HL-60/S4 treated with retinoic acid at 250 ng/mL for 4 days and 3 days (cell line): ENCODE results near the gene MAP2K3.

ENCODE experiments used
- in situ Hi-C: fragments of 300-500 bp; cut with MboI; formaldehyde crosslinking; loops from 2 replicates; pipeline ENCODE4 v1.7.0; 2022; ENCODE audit warnings: low sequenced_read_pairs

Gene MAP2K3

DNA sequence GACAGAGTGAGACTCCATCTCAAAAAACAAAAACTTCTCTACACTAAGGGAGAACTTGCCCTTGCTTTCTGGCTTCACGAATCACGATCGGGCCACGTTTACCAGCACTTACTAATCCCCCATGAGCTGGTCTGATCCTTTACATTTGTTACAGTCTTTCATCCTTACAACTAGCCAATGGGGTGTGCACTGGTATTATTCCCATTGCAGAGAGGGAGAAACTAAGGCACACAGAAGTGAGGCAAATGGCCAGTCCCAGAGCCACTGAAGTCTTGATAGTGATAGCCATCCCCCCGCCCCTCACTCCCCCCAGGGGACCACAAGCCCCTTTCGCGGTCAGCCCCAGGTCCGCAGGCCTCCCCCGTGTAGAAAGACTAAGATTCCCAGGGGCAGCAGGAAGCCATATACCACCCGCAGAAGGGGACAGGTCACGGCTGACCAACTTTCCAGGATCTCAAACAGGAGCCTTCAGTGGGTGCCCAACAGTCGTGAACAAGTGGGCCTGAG is 32.2 kb upstream of the MAP2K3 start:
- in situ Hi-C loops, result loop anchor here (25.0 kb wide), 1 partner anchor 260 kb away; no protein-coding TSS in a partner anchor

DNA sequence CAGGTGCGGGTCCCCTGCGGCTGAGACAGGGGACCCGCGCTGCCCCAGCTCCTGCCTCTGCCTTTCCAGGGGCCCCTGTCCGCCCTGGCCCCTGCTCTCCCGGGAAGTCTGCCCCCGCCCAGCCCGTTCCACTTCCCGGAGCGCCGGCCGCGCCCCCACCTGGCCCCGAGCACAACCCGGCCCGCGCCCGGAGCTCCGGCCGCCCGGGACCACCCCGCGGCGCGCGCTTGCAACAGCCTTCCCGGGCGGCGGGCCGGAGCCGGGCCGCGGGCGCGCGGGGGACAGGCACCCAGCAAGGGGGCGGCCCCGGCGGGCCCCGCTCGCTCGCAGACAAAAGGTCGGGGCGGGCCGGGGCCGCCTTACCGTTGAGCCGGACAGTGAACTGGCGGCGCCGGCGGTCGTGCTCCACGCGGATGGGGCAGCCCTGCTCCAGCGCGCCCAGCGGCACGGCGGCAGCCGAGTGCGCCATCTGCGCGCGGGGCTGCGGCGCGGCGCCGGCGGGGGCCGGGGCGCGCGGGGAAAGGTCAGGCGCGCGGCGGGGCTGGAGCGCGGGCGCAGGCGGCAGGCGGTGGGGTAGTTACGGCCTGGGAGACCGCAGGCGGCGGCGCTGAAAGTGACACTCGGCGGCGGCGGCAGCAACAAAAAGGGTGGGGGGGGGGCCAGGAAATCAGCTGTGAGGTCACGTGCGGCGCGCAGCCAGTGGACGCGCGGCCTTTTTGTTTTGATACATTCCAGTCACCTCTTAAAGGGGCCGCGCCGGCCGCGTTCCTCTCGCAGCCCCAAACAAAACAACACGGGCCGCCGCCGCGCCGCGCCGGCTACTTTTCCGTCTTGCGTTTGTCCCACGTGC is 31.5 kb upstream of the MAP2K3 start, which contains the start of gene NATD1:
NATD1 (minus strand) TSS at position 615 of the 850 bp plus-strand sequence; CDS start at position 469, 146 bp downstream.
- in situ Hi-C loops, result loop anchor here (25.0 kb wide), 1 partner anchor 259 kb away; no protein-coding TSS in a partner anchor

DNA sequence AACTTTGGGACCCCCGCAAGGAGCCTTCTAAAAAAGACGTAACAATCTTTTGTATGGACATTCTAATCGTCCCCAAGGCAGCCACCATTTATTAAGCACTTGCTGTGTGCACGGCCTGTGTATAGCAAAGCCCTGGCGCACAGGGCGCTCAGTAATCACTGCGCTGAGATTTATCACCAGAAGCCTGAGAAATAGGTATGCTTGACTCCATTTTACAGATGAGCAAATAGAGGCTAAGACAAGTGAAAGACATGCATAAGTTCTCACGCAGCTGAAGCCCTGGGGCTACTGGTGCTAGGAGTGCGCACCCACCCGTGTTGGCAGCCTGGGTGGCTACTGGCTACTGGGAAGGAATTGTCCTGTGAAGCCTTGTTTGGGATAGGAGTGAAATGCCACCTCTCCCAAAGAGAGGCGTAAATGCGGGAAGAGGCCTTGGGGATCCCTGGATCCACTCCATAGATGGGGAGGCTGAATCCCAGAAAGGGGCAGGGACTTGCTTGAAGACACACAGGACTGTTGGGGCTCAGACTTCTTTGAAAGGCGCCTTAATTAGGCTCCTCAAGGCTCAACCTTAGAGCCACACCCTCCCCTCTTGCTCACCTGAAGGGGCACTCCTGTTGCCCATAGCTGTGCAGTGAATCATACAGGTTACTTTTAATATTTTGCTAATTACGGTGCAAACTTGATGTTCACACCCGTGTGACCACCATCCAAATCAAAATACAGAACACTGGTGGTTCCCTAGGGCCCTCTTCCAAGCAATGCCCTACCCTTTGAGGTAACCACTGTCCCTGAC is 30.7 kb upstream of the MAP2K3 start:
- in situ Hi-C loops, result loop anchor here (25.0 kb wide), 1 partner anchor 258 kb away; no protein-coding TSS in a partner anchor

DNA sequence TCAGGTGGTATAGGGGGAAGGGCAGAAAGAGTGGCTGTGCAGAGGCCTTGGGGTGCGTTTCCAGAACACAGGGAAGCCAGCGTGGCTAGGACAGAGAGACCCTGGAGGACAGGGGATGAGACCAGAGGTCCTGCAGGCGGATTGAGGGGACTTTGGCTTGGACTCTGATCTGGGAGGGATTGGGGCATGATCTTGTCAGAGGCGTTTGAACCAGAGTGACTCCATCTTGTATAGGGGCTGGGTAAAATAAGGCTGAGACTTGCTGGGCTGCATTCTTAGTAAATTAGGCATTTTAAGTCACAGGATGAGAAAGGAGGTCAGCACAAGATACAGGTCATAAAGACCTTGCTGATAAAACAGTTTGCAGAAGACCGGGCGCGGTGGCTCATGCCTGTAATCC is 25.9 kb upstream of the MAP2K3 start:
- in situ Hi-C loops, result loop anchor here (25.0 kb wide), 1 partner anchor 254 kb away; no protein-coding TSS in a partner anchor

DNA sequence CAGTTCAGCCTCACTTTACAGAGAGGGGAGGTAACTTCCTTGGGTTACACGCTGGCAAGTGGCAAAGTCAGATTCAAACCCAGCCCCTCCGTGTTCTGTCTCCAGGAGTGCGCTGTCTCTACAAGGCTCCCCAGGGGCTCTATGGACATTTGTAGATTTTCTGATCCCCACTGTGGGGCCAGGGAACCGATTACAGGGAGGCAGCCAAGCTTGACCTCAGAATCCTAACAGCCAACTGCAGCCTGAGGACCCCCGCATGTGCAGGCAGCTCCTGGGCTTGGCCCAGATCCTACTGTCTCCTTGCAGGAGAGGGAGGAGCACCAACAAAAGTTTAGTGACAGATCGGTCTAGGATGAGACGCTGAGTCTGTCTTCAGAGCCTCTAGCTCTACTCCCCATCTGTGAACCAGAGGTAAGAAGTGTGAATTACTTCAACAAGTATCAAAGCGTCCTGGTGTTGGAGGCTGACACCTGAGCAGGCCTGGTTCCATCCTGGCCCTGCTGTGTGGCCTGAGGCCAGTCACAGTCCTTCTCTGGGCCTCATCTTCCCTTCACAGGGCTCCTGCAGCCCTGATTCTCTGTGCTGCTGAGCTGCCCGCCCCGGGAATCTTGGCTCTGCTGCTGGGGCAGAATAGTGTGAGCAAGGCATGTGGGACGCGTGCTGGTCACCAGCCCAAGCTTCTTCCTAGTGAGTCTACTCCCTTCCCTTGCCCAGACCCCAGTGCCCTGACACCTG is 22.1 kb upstream of the MAP2K3 start:
- in situ Hi-C loops, result loop anchor here (25.0 kb wide), 1 partner anchor 250 kb away; no protein-coding TSS in a partner anchor

DNA sequence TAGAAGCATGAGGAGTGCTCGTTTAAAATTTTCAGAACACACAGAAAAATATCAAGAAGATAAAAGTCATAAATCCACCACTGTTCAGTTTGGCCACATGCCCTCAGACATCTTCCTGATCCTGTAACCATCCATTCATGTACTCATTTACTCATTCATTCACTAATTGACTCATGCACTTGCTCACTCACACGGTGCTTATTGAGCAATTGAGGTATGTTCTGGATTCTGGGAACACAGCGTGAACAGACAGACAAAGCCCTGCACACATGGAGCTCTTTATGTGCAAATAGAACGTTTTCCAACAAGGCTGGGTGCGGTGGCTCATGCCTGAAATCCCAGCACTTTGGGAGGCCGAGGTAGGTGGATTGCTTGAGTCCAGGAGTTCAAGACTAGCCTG is 21.1 kb upstream of the MAP2K3 start:
- in situ Hi-C loops, result loop anchor here (25.0 kb wide), 1 partner anchor 249 kb away; no protein-coding TSS in a partner anchor

DNA sequence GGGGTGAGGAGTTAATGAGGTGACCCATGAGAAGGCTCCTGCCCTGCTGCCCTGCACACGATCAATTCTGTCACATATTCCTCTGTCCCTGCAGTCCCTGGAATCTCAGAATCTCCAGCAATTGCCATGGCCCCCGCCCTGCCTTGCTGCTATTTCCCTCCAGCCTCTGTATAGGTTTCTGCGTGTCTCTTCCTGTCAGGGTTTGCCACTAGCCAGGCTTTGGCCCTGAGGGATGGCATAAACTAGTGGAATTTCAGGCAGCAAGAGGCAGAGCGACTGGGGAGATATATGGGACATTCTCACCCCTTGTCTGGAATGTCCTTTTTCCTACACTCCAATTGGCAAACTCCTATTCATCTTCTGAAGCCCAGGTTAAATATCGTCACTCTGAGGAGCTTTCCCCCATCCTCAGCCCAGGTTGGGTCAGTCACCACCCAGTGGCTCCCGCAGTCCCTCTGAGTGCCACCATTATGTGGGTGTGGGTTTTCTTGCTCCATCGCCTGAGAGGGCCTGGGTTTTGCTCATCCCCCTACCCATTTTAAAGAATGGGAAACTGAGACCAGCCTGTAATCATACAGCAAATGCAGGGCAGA is 15.8 kb upstream of the MAP2K3 start:
- in situ Hi-C loops, result loop anchor here (25.0 kb wide), 1 partner anchor 244 kb away; no protein-coding TSS in a partner anchor

DNA sequence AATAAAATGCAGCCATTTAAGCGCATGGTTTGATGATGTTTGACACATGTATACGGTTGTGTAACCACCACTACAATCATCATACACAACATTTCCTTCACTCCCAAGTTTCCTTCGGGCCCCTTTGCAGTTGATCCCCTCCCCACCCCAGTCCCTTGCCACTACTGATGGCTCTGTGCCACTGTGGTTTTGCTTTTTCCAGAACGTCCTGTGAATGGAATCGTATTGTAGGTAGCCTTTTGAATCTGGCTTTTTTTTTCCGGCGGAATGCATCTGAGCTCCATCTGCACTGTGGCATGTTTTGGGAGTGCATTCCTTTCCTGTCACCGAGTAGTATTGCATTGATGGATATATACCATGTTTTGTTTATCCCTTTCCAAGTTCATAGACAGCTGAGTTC is 15.1 kb upstream of the MAP2K3 start:
- in situ Hi-C loops, result loop anchor here (25.0 kb wide), 1 partner anchor 243 kb away; no protein-coding TSS in a partner anchor

DNA sequence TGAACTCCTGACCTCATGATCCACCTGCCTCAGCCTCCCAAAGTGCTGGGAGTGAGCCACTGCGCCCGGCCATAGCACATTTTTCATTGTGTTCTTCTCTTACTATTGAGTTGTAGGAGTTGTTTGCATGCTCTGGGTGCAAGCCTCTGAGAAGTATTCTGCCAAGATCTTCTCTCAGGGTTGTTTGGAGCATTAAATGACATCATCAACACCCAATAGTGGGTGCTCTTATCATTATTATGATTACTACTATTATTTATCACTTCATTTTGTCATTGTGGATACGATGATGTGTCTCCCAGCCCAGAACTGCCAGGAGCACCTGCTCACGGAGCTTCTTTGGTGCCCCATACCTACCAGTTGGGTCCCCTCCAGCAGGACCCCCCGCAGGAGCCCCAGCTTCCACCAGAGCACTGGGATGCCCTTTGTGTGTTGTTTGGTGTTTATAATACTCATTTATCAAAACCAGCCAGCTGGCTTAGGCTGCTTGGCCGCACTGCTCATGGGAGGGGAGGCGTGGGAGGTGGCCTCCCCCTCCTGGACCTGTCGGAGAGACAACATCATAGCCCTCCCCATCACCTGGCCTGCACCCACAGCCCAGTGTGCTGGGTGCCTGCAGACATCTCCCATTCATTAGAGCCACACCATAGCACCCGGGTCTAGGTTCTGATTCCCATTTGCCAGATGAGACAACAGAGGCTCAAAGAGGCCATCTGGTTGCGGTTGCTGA is 12.9 kb upstream of the MAP2K3 start:
- in situ Hi-C loops, result loop anchor here (25.0 kb wide), 1 partner anchor 241 kb away; no protein-coding TSS in a partner anchor

DNA sequence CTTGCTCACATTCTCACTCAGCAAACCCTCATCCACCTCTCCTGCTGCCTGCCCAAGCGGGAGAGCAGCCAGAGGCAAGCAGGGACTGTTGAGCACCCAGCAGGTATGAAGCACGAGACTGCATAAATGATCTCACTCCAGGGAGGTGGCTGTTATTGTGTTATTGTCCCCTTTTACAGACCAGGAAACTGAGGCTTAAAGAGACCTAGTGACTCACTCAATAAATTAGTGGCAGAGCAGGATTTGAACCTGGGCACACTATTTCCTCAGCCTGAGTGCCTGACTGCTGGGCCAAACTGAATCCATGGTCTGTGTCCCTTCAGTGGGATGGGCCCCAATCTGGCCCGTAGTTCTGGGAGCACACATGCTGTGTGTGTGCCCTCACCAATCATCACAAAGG is 12.3 kb upstream of the MAP2K3 start:
- in situ Hi-C loops, result loop anchor here (25.0 kb wide), 1 partner anchor 240 kb away; no protein-coding TSS in a partner anchor

DNA sequence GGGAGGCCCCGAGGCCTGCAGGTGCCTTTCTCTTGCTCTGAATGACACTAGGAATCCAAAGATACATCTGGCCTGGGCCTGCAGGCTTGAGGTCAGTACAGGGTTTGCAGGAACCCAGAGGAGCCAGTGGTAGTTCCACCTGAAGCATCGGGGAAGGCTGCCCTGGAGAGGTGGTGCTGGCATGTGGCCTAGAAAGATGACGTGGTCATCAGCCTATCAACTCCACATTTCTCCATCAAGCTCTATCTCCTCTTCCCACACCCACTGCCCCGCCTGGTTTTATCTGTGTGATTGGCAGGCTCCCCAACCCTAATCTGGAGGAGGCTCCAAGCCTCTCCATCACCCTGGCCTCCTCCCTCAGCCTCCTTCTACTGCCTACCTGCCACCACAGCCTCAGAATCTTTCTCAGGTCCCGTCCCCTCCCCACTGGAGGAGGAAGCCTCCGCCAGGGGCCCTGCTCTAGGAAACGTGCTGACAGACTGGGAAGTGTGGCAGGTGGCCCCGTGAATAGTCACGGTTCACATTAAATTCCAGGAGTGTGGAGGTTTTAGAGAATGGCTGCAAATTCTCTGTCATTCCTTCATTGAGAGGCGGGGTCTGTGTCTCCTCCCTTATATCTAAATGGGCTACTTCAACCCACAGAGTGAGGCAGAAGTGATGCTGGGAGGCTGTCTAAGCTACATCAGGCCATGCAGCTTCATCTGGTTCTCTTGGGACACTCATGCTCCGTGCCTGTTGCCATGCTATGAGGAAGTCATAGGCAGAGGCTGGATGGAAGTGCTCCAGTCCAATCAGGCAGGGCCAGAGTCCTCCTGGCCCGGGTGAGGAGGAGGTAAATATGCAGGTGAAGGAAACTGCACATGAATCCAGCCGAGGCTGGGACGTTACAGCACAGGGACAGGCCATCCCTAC is 11.4 kb upstream of the MAP2K3 start:
- in situ Hi-C loops, result loop anchor here (25.0 kb wide), 1 partner anchor 239 kb away; no protein-coding TSS in a partner anchor

DNA sequence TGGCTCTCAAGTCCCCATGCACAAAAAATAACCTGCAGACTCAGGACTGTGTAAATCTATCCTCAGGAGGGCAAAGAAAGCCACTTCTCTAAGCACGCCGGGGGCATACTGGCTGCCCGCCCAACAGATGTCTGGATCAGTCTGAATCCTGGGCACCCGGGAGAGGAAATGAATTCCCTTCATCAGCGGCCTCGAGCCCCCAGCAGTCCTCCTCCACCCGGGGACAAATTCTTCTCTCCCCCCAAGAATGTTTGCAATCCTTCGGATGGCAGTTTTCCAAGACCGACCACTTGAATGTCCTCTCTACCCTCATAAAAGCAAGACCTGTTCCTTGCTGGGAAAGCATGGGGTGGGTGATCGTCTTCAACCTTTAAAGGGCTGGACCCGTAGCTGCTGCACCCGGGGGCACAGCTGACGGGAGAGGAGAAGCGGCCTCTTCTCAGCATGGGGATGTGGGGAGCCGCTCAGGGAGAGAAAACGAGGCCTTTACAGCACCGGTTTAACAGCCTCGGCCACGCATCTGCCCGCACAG is 9.4 kb upstream of the MAP2K3 start:
- in situ Hi-C loops, result no loop called here

DNA sequence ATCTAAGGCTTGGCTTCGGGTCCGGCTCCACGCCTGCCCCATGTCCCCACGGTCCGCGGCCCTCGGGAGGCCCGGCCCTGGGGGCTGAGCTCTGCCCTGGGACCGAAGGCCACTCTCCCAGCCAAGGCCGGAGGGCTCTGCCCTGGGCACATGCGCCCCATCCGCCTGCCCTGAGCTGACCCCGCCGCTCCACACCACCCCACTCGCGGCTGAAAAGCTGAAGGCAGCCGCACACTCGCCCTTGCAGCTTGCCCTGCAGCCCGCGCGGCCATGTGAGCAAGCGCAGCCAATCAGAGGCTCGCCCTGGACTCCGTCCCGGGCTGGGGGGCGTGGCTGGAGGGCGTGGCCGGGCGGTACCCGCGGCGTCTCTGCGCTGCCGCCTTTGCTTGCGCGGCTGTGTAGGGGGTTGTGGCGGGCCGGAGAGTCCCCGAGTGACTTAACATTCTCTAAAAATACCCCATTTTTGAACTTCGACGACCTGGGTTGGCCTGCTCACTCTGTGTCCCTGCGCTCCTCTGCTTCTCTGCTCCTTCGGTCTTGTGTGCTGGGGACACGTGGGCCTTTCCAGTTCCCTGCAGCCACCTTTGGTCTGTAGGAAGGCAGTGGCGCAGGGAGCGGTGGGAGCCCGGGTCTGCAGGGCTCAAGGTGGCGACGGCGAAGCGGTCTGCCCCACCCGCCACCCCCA is 8.8 kb upstream of the MAP2K3 start:
- in situ Hi-C loops, result no loop called here

DNA sequence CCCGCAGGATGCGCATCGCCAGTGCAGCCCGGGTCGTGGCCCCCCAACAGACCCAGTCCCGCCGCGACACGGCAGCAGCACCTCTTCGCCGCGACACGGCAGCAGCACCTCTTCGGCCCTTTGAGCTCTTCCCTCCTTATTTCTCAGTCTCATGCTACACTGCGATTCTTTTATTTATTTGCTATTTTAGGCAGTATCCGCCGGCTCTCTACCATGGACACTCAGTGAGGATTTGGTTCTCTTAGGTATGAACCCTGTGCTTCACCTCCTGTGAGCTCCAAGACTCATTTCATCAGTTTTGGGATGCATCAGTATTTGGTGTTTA is 8.3 kb upstream of the MAP2K3 start:
- in situ Hi-C loops, result no loop called here

DNA sequence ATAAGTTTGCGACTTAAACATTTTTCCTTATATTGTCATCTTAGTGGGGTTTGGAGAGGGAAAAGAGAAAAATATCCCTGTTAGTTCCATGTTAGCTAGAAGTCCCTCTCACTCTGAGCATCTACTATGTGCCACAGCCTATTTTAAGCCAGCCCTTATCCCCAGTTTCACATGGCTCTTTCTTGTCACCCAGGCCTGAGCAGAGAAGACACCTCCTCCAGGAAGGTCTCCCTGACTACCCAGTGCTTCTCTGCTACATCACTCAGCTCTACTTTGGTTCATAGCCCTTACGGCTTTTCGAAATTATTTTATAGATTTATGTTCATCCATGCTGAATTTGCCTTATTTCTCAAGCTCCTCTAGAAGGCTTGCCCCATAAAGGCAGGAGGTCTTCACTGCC is 7.2 kb upstream of the MAP2K3 start:
- in situ Hi-C loops, result no loop called here

DNA sequence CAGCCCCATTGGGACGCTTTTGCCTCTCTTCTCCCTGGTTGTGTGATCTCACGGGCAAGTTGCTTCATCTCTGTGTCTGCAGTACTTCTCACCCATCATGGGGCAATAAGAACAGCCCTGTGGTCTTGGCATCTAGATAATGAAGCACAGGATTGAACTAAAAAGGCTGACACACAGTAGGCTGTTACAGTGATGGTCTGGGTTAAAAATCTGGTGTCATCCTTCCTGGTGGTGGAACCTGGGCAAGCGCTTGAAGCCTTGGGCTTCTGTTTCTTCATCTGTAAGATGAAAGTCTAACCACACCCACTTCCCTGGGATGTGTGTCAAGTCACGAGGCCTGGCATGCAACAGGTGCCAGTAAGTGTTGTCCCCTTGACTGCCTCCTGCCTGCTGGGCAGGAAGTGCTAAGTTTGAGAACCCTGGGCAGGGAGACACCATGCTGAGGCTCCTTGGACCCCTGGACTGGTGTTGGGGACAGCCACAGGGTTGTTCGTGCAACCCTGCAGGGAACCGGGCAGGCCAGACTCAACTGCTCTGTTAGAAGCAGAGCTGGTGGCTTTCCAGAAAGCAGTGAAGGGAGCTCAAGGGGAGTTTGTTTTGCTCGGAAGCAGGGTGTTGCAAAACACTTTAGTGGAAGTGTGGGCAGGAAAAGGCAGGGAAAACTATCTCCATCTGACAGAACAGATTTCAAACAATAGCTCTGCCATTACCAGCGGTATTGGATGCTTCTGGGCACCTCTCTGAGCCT is 5.9 kb upstream of the MAP2K3 start:
- in situ Hi-C loops, result no loop called here

DNA sequence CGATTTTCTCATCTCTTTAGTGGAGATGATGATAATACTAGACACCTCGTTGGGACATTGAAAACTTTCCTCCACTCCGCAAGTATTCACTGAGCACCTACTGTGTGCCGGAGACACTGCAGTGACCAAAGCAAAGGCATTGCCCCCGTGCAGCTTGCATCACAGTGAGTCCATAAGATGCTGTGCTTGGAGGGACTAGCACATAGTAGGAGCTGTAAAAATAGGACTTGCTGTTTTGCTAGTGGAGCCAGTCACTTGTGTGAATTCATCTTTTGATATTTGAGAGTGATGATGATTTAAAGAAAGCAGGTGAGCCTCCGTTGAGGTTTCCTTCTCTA is 5.3 kb upstream of the MAP2K3 start:
- in situ Hi-C loops, result no loop called here
